Endothelial cell of umbilical vein (primary cell): ENCODE data around the gene SDCCAG8.

Source experiments
- EZH2 ChIP-seq: IDR thresholded peaks from 2 replicates; pipeline ENCODE4 v1.6.1; 2012; ENCODE audit warnings: borderline replicate concordance, low read depth, mild to moderate bottlenecking, moderate library complexity, low read length, inconsistent platforms; ENCODE audit not compliant: severe bottlenecking
- FOS ChIP-seq: IDR thresholded peaks from 2 replicates; pipeline ENCODE4 v1.6.1; 2011; ENCODE audit warnings: mild to moderate bottlenecking, low read length, moderate library complexity, borderline replicate concordance; ENCODE audit not compliant: insufficient read depth
- JUN ChIP-seq: IDR thresholded peaks from 2 replicates; pipeline ENCODE4 v1.6.1; 2011; ENCODE audit warnings: borderline replicate concordance, low read depth; ENCODE audit not compliant: insufficient read length, insufficient read depth
- MYC ChIP-seq: IDR thresholded peaks from one replicate; pipeline ENCODE4 v1.6.1; 2011; ENCODE audit warnings: mild to moderate bottlenecking, low read depth, low read length
- POLR2A ChIP-seq: IDR thresholded peaks from 2 replicates; pipeline ENCODE4 v1.6.1; 2012; ENCODE audit warnings: low read depth, mild to moderate bottlenecking, control low read depth, low read length
- POLR2AphosphoS5 ChIP-seq: IDR thresholded peaks from 2 replicates; pipeline ENCODE4 v1.6.1; 2012; ENCODE audit warnings: low read depth, mild to moderate bottlenecking, control low read depth, low read length, moderate library complexity; ENCODE audit not compliant: insufficient read depth
- TF ChIP-seq, protein P1 (sequence below), 2 donors: IDR thresholded peaks; 1 replicate in 1 of 2; 2 replicates in 1 of 2; pipeline ENCODE4 v1.5.1; 2011; ENCODE audit warnings: low read length in 2 of 2, mild to moderate bottlenecking in 2 of 2, moderate library complexity in 2 of 2, control low read depth in 1 of 2, inconsistent platforms in 1 of 2, low read depth in 1 of 2; ENCODE audit not compliant: insufficient read depth in 1 of 2; ENCODE audit errors: extremely low read depth in 1 of 2
- TF ChIP-seq, protein P2 (sequence below): IDR thresholded peaks from 2 replicates; pipeline ENCODE4 v1.6.1; 2011; ENCODE audit not compliant: insufficient read depth, insufficient read length

DNA sequence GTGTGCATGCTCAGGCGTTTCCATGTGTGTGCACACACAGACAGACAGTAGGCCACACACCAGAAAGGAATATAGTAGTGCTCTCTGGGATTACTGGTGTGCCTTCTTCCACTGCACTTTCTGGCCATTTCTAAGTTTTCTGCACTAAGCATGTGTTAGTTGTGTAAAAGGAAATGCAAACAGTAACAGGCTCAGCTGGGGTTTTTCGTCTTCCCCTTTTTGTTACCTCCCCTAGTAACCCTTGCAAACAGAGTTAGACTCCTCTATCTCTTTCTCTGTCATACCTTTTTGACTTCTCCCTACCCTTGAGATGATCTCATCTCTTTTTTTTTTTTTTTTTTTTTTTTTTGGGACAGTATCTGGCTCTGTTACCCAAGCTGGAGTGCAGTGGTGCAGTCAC lies 196.3 kb downstream of the SDCCAG8 start:
- TF ChIP-seq POLR2A: no peak
- TF ChIP-seq, protein P1, sequence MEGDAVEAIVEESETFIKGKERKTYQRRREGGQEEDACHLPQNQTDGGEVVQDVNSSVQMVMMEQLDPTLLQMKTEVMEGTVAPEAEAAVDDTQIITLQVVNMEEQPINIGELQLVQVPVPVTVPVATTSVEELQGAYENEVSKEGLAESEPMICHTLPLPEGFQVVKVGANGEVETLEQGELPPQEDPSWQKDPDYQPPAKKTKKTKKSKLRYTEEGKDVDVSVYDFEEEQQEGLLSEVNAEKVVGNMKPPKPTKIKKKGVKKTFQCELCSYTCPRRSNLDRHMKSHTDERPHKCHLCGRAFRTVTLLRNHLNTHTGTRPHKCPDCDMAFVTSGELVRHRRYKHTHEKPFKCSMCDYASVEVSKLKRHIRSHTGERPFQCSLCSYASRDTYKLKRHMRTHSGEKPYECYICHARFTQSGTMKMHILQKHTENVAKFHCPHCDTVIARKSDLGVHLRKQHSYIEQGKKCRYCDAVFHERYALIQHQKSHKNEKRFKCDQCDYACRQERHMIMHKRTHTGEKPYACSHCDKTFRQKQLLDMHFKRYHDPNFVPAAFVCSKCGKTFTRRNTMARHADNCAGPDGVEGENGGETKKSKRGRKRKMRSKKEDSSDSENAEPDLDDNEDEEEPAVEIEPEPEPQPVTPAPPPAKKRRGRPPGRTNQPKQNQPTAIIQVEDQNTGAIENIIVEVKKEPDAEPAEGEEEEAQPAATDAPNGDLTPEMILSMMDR (IDR thresholded peaks at IDR 0.05; ENCODE audit: extremely low read depth in 1 of 2, insufficient read depth in 1 of 2, low read depth in 1 of 2, low read length in 2 of 2): no peak
- TF ChIP-seq POLR2AphosphoS5: no peak
- no peak for TF ChIP-seq JUN
- TF ChIP-seq, protein P2, sequence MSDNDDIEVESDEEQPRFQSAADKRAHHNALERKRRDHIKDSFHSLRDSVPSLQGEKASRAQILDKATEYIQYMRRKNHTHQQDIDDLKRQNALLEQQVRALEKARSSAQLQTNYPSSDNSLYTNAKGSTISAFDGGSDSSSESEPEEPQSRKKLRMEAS: no peak
- no peak for TF ChIP-seq EZH2
- TF ChIP-seq FOS: no peak
- no peak for TF ChIP-seq MYC
